Activated naive CD4-positive, alpha-beta T cell treated with Interleukin-2 at 50 U/mL for 16 hours (primary cell): ENCODE measurements around the gene SLC39A7.

Experiments used
- DNase-seq: peaks from one replicate; pipeline ENCODE4 v3.0.0-alpha.2; 2020

The SLC39A7 gene

DNA sequence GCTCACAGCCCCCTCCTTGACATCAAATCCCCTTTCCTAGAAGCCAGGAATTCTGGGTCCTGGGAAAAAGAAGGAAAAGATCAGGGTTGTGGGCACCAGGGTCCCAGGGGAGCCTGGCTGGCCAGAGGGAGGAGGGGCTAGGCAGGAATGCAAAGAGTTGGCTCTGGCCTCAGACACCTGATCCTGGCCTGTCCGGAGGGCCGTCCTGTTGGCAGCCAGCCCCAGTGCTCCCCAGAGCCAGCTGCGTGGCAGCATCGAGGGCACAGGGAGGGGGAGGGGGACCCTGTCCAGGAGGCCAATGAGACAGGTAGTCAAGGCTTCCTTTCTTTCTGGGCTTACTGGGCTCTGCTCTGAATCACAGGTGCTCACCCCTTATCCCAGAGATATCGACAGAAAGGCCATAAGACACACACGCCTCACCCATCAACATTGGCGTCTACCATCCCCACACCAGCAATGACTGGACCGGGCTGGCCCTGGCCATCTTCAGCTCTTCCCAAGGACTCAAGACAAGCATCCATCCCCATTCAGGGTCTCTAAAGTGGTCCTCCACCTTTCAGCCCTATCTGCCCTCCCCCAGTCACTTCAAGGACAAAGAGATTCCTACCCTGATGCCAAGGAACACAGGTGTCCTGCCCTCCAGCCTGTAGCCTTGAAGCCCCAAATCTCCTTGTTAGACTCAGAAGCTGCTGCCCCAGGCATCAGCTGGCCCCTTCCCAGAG, 9.1 kb upstream of the SLC39A7 start:
- no peak for DNase-seq

- DNase-seq, result no peak
These were observed 8.5 kb upstream of the SLC39A7 start, which contains the start of gene COL11A2 for GRCh38 chr6:33192105-33192646. COL11A2 (minus strand) TSS chr6:33192467; CDS start chr6:33192240, 227 bp downstream.

DNA sequence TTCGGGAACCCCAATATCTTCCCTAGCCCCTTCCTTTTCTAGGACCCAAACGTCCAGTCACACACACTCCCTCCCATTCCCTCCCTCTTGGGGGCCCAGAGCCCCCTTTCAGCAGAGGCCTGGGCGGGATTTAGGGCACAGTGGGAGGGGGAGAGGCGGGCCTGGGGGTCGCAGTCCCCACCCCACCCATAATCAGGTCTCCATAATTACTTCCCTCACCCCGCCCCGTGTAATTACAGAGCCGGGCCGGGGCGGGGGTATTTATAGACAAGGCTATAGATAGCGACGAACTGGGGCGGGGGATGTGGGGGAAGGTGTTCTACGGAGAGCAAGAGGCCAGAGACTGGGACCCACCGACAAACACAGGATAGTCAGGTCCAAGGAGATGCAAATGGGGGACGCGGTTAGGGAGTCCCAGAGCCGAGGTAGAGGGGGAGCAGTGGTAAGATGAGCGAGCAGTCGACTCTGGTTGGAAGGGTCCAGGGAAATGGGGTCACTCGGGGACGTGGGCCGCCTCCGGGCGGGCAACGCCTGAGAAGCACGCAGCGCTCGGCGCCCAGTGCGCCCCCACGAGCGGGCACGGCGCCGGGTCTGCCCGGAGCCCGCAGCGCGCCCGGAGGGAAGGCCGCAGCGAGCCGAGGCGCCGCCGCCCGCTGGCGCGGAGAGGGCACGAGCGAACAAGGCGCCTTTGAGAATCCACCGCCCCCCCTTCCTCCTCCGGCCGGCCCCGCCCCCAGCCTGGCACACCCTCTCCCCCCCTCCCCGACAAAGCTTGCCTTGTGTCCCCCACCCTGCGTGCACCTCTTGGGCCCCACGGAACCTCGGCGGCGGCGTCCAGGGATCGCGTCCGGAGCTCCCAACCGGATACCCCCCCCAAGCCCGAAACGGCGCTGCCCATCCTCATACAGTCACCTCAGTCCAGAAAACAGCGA, 7.7 kb upstream of the SLC39A7 start:
- peak; percentile 27 for DNase-seq

GRCh38 chr6:33193619-33194018, 7.0 kb upstream of the SLC39A7 start:
- no peak for DNase-seq

DNA sequence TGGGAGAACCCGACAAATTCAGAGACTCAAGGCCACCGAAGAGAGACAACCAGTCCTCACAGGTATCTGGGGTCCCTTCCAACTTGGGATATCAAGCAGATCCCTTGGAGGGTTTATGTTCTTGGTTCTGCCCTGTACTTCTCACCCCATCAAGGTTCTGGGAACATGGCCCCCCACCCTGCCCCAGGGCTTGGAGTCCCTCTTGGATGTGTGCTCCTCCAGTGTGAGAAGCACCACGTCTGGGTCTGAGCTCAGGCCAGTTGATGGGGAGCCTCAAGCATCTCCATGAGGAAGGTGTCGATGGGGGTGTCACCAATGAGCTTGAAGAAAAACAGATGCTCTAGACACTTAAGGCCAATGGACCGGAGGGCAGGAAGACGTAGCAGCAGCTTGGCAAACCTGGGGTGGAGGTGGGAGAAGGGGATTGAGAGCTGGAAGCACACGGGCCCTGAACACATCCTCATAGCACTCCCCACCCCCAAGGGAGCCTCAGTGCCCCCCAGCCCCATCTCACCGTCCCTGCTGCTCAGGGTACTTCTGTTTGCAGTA, 6.2 kb upstream of the SLC39A7 start:
- no peak for DNase-seq

DNA sequence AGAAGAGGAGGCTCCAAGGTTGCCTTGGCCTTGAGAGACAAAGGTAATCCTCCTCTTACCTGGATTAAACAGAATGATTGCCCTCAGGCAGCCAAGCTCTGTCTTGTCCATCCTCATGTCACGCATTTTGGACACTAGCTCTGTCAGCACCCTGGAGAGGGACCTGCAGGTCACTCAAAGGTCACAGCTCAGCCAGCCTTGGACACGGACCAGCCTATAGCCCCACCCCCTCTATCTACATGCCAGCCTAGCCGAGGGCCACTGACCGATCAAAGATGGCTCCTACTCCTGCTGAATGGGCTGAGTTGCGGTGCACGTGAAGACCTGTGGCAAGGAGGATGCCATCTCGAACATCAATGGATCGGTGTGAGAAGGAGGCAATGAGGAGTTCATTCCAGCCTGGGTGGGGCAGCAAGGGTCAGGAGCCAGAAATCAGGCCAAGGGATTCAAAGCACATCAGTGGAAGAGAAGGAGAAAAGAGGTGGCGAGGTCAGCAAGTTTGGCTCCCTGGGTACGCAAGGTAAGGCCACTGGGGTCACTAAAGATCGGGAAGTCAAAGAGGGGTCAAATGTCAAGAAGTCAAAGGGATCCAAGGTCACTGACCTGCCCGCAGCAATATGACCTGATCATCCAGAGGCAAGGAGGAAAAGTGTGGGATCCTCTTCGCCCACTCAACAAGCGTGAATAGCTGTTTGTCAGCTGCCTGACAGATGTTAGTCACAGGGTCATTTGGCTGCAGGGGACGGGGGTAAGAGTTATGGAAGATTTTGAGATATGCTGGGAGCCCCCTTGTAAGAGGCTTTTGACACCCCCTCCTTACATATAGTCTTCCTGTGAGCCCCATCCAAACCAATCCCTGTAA, 5.1 kb upstream of the SLC39A7 start:
- no peak for DNase-seq

- DNase-seq, result peak; percentile 21
These were observed 3.1 kb upstream of the SLC39A7 start for GRCh38 chr6:33197431-33198048.

DNA sequence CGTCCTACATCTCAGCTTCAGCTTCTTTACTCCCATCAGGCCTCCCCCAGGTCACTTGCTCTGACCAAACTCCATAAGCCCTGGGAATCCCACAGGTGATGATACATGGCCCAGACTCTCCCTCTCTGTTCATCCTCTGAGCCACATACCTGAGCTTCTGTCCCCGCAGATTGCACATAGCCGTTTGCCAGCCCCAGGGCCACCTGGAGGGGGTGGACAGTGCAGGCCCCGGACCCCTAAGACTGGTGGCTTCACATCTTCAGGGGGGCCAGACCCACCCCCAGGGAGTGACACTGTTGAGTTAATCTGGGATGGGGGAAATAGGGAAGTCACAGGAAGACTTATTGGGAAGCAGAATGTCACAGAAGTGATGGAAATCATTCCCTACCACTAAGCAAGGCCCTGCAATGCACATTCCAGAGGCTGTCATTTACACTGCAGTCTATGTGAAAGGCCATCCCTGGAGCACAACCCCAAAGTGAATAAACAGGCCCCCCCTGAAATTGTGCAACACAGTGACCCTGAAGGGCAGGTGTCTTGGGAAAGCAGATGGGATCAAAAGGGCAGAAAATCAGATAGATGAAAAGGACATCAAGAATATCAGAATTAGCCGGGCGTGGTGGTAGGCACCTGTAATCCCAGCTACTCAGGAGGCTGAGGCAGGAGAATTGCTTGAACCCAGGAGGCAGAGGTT, 2.4 kb upstream of the SLC39A7 start:
- DNase-seq, result no peak

GRCh38 chr6:33198853-33199436, 1.7 kb upstream of the SLC39A7 start:
- DNase-seq, result no peak

DNA sequence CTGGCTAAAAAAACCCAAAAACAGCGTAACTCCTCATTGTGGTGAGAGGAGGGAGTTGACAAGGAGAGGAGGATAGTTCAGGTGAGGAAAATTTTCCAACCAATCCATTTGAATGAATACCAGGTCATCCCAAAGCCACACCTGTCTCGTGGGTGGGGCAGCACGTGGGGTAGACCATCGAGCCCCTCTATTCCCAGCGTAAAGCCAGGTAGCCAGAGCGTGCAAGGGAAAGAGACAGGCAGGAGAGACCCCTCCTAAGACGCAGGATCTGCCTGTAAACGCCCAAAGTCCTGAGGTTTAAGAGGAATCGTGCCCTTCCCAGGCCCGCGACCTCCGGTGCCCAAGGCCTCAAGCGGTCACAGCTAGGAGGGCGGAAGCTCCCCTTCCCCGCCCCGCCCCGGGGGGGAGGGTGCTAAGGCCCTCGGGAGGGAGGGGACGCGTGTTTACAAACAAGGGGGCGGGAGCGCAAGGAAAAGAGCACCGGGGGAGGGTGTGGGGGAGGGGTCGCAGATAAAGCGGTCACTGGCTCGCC, 914 bp upstream of the SLC39A7 start:
- DNase-seq, result peak; percentile 76

DNA sequence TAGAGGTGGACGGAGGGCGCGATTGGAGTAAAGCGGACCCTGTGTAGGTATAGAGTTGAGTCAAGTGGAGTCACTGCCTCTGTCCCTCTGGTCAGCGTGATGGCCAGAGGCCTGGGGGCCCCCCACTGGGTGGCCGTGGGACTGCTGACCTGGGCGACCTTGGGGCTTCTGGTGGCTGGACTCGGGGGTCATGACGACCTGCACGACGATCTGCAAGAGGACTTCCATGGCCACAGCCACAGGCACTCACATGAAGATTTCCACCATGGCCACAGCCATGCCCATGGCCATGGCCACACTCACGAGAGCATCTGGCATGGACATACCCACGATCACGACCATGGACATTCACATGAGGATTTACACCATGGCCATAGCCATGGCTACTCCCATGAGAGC, 479 bp downstream of the SLC39A7 start:
- no peak for DNase-seq

DNA sequence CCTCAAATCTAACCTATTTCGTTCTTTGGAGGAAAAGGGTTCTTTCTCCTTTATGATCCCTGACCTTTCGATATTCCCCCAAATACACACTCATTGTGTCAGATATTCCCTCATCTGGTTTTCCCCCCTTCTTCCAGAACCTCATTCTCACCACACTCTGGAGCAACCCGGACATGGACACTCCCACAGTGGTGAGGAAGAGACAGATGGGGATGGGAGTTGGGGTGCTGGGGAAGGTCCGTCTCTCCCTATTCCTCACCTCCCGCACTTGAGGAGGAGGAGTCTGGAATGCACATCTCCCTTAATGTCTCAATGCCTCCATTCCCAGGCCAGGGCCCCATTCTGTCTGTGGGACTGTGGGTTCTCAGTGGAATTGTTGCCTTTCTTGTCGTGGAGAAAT, 1.3 kb downstream of the SLC39A7 start:
- no peak for DNase-seq

DNA sequence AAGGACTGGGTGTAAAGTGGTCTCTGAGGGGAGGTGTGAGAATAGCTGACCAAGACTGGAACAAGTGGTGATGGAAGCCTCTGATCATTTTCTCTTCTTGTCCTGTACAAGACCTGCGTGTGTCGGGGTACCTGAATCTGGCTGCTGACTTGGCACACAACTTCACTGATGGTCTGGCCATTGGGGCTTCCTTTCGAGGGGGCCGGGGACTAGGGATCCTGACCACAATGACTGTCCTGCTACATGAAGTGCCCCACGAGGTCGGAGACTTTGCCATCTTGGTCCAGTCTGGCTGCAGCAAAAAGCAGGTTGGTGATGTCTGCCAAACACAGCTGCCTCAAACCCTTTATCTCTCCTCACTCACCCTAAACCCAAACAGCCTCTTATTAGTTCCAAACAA, 2.1 kb downstream of the SLC39A7 start:
- DNase-seq, result no peak

- no peak for DNase-seq
These were observed 2.9 kb downstream of the SLC39A7 start for GRCh38 chr6:33203443-33204164.

- DNase-seq, result no peak
These were observed 3.4 kb downstream of the SLC39A7 start for GRCh38 chr6:33204165-33204414.

DNA sequence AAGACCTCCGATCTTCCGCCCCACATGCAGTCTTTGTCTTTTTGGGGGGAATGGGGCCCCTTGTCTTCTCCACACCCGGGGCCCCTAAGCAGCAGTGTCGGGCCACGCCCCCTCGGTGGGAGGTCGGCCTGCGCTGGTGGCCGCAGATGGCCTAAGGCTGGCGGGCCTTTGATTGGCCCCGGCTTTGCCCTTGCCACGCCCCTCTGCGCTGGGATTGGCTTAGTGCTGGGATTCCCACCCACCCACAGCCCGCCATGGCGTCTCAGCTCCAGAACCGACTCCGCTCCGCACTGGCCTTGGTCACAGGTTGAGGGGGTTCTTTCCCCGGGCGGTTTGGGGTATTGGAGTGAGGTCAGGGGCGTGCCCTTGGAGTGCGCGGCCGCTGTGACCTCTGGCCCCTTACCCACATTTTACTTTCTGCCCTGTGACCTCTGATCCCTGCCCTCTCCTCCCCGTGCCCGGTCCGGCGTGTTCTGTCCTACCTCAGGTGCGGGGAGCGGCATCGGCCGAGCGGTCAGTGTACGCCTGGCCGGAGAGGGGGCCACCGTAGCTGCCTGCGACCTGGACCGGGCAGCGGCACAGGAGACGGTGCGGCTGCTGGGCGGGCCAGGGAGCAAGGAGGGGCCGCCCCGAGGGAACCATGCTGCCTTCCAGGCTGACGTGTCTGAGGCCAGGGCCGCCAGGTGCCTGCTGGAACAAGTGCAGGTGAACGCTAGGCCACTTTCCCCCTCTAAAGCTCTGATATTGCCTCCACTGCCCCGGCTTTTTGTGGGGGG, 3.9 kb downstream of the SLC39A7 start, which contains the start of gene HSD17B8:
Gene HSD17B8, plus strand, starts transcription at position 241 of the 776 bp plus-strand sequence. Its CDS starts 14 bp downstream, at position 255.
- DNase-seq, result peak; percentile 94

DNA sequence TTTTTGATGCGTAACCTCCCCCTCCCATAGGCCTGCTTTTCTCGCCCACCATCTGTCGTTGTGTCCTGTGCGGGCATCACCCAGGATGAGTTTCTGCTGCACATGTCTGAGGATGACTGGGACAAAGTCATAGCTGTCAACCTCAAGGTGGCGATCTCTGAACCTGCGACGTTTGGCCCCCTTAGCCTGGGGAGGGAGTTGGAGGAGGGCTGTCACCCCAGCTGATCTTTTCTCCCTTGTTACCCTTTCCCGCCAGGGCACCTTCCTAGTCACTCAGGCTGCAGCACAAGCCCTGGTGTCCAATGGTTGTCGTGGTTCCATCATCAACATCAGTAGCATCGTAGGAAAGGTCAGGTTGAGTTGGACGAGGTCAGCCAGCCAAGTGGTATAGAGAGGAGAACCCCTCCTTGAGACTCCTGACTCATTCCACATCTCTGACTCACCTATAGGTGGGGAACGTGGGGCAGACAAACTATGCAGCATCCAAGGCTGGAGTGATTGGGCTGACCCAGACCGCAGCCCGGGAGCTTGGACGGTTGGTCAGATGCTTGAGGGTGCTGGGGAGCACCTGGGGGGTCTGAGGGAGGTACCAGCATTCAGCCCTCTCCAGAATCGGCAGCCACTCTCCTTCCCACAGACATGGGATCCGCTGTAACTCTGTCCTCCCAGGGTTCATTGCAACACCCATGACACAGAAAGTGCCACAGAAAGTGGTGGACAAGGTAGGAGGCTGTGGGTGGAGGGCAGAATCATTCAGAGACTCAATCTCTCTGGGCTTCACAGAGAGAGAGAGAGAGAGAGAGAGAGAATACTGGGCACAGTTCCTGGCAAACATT, 4.7 kb downstream of the SLC39A7 start:
- DNase-seq, result peak; percentile 59
